Measurements from ENCODE around the gene SPSB1. TPM values are rescaled to one million over a fixed set of nuclear protein-coding genes. Genes with fewer than 3 reads are reported as not detected.

Gene SPSB1
- total RNA-seq, 1 experiment from 2014 or later, result 2.9 TPM

DNA sequence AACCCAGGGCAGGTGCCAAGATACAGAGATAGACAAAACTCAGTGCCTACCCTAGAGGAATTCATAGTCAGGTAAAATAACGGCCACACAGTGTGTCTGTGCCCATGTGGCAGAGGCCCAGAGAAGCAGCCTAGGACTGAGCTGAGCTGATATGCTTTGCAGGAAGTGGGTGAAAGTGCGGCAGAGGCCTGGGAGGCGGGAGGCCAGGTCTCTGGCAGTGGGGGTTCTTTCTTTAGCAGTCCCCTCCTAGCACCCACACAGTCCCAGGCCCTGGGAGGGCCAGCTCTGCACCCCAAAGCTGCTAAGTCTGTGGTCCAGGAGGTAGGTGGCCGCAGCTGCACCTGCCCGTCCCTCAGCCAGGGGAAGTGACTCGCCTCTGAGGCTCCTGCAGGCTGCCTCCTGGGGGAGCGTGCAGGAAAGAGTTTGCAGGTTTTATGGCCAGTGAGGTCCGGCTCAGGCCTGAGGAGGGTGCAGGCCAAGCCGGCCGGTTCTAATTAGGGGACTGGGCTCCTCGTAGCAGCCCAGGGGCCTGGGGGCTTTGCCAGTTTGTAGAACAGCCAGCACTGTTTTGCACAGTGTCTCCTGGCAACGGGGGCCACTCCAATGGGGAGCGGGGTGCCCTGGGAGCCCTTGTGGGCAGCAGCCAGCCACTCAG, 107.9 kb downstream of the SPSB1 start:
- H3K9me3 Mint-ChIP-seq, result no peaks in the 10 kb centered on the region; a peak in 1 of 5 replicates
- Histone ChIP-seq H3T11ph (ENCODE audit: low read length) (no peak overlapping the region), H2BK120ac (ENCODE audit: low read depth, low read length, poor library complexity, severe bottlenecking) (no peak overlapping the region), H3K79me2 (ENCODE audit: insufficient read depth, low read length) (no peaks in the 10 kb centered on the region), H3K56ac (ENCODE audit: insufficient read length, low read depth, low read length) (no peak overlapping the region), H4K20me1 (ENCODE audit: control insufficient read depth, insufficient read depth, insufficient read length) (no peaks in the 10 kb centered on the region), H3K23ac (ENCODE audit: insufficient read length, low read depth, low read length) (no peak overlapping the region), H2BK5ac (ENCODE audit: insufficient read length, low read length) (no peak overlapping the region), H3K4me2 (ENCODE audit: insufficient read depth, insufficient read length, low read length) (no peak overlapping the region), H2AFZ (ENCODE audit: low read length) (no peak overlapping the region), H3K14ac (ENCODE audit: insufficient read depth, low read length) (no peak overlapping the region; the same call in 1 of the 2 replicates), H3K79me1 (ENCODE audit: insufficient read depth, low read depth, low read length, poor library complexity, severe bottlenecking) (no peaks in the 10 kb centered on the region), H3K4ac (ENCODE audit: low read depth, low read length) (no peak overlapping the region), H2BK15ac (ENCODE audit: low read depth, low read length) (no peak overlapping the region), H4K5ac (ENCODE audit: insufficient read length, low read depth, low read length) (no peak overlapping the region), H3K27ac (ENCODE audit: insufficient read length, low read depth, low read length) (no peak overlapping the region), H3K18ac (ENCODE audit: insufficient read length, low read depth, low read length) (no peak overlapping the region), H3K9me3 (ENCODE audit: control insufficient read depth, low read depth, low read length) (no peaks in the 10 kb centered on the region), H2BK12ac (ENCODE audit: insufficient read length, low read depth, low read length) (no peak overlapping the region), H3K4me1 (ENCODE audit: insufficient read depth, low read length) (no peaks in the 10 kb centered on the region), H3K23me2 (ENCODE audit: insufficient read length, low read depth, low read length, poor library complexity, severe bottlenecking) (no peaks in the 10 kb centered on the region), H3K27me3 (ENCODE audit: insufficient read depth, low read length) (no peaks in the 10 kb centered on the region), H4K8ac (replicated peaks; ENCODE audit: insufficient read length, low read depth, low read length) (no peak overlapping the region), H2BK20ac (ENCODE audit: low read depth, low read length, poor library complexity, severe bottlenecking) (no peak overlapping the region), H3K9ac (ENCODE audit: extremely low read depth, insufficient read length, low read length) (no peak overlapping the region), H4K91ac (ENCODE audit: insufficient read length, low read depth, low read length) (no peak overlapping the region), H2AK5ac (ENCODE audit: insufficient read length, low read length) (no peak overlapping the region)
- no peaks in the 10 kb centered on the region; the same call in 1 of the 2 replicates for H3K27me3 Mint-ChIP-seq (ENCODE audit: low read depth)
- TF ChIP-seq, protein P1, sequence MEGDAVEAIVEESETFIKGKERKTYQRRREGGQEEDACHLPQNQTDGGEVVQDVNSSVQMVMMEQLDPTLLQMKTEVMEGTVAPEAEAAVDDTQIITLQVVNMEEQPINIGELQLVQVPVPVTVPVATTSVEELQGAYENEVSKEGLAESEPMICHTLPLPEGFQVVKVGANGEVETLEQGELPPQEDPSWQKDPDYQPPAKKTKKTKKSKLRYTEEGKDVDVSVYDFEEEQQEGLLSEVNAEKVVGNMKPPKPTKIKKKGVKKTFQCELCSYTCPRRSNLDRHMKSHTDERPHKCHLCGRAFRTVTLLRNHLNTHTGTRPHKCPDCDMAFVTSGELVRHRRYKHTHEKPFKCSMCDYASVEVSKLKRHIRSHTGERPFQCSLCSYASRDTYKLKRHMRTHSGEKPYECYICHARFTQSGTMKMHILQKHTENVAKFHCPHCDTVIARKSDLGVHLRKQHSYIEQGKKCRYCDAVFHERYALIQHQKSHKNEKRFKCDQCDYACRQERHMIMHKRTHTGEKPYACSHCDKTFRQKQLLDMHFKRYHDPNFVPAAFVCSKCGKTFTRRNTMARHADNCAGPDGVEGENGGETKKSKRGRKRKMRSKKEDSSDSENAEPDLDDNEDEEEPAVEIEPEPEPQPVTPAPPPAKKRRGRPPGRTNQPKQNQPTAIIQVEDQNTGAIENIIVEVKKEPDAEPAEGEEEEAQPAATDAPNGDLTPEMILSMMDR (conservative IDR thresholded peaks at IDR 0.05), result no peak
- no peaks in the 10 kb centered on the region; a peak in 1 of 7 replicates for H3K36me3 Mint-ChIP-seq (ENCODE audit: insufficient read depth in 1 of 3, low read depth in 3 of 3)
- H3K4me3 Mint-ChIP-seq, result no peak overlapping the region
- peak overlapping the region in 1 of 3 experiments; percentile 70; a peak in 1 of 7 replicates for H3K27ac Mint-ChIP-seq
- peaks cover 8 to 9% of the 10 kb centered on the region in 2 experiments for H3K4me1 Mint-ChIP-seq
- DNase-seq, result no peak
- WGBS (ENCODE audit: extremely low coverage, insufficient read length, low lambda C conversion rate), result no CpG with 5 or more reads among the region's 13 CpGs

All from H9 (cell line).